ENCODE data around the gene EEF1A1. TPM values are rescaled to one million over a fixed set of nuclear protein-coding genes. Genes with fewer than 3 reads are reported as not detected.

EEF1A1 gene
- total RNA-seq, 3 donors from 2014 or later: 12,629 to 16,405 (median 13,038) TPM

GRCh38 chr6:73477407-73477806 lies 43.4 kb downstream of the EEF1A1 start:
- TF ChIP-seq CTCF (IDR thresholded peaks at IDR 0.05) (no peak), POLR2AphosphoS5 (IDR thresholded peaks at IDR 0.05) (no peak), POLR2A (IDR thresholded peaks at IDR 0.05) (no peak)
- Histone ChIP-seq H3K9me3 (no peaks in the 10 kb centered on the region), H3K4me3 (no peak overlapping the region), H3K4me1 (no peaks in the 10 kb centered on the region), H3K27ac (no peak overlapping the region), H3K36me3 (no peaks in the 10 kb centered on the region), H3K27me3 (no peaks in the 10 kb centered on the region)
- intact Hi-C loops (cut with DNase I; ENCODE audit: low total_unique reads): no loop called here
- no peak for DNase-seq (ENCODE audit: low spot score in 2 of 2)

GRCh38 chr6:73476723-73477122 lies 44.1 kb downstream of the EEF1A1 start:
- no peak overlapping the region for H3K27ac ChIP-seq
- no peaks in the 10 kb centered on the region for H3K36me3 ChIP-seq
- H3K27me3 ChIP-seq: no peaks in the 10 kb centered on the region
- intact Hi-C loops (cut with DNase I; ENCODE audit: low total_unique reads): no loop called here
- H3K4me1 ChIP-seq: no peaks in the 10 kb centered on the region
- H3K9me3 ChIP-seq: no peaks in the 10 kb centered on the region
- DNase-seq (ENCODE audit: low spot score in 2 of 2): no peak
- no peak overlapping the region for H3K4me3 ChIP-seq
- TF ChIP-seq POLR2AphosphoS5 (IDR thresholded peaks at IDR 0.05) (no peak), POLR2A (IDR thresholded peaks at IDR 0.05) (no peak), CTCF (IDR thresholded peaks at IDR 0.05) (no peak)

GRCh38 chr6:73471686-73472290 lies 49.0 kb downstream of the EEF1A1 start:
- no peaks in the 10 kb centered on the region for H3K4me1 ChIP-seq
- no peaks in the 10 kb centered on the region for H3K9me3 ChIP-seq
- DNase-seq (ENCODE audit: low spot score in 2 of 2): no peak
- no peaks in the 10 kb centered on the region for H3K36me3 ChIP-seq
- H3K27me3 ChIP-seq: no peaks in the 10 kb centered on the region
- no peak overlapping the region for H3K4me3 ChIP-seq
- TF ChIP-seq POLR2AphosphoS5 (IDR thresholded peaks at IDR 0.05) (no peak), POLR2A (IDR thresholded peaks at IDR 0.05) (no peak), CTCF (IDR thresholded peaks at IDR 0.05) (no peak)
- intact Hi-C loops (cut with DNase I; ENCODE audit: low total_unique reads): no loop called here
- H3K27ac ChIP-seq: no peak overlapping the region

Other genes with a start within 250 kb of the EEF1A1 start
- gene DPPA5, start 166.8 kb downstream of the EEF1A1 start, total RNA-seq: not detected
- gene KHDC3L, start 158.4 kb downstream of the EEF1A1 start, total RNA-seq: not detected
- under 1 TPM in 1 of 3 donors, not detected in 2; 0.33 TPM for gene OOEP, start 151.1 kb downstream of the EEF1A1 start, total RNA-seq
- 1 to 10 TPM; 1.5 to 5.9 (median 5.0) TPM for gene DDX43, start 126.2 kb downstream of the EEF1A1 start, total RNA-seq
- gene CGAS, start 68.7 kb downstream of the EEF1A1 start, total RNA-seq: 1 to 10 TPM; 3.7 to 5.9 (median 3.7) TPM
- gene MTO1, start 59.3 kb downstream of the EEF1A1 start, total RNA-seq: 10 to 100 TPM; 17.4 to 40.8 (median 34.4) TPM
- gene SLC17A5, start 133.0 kb upstream of the EEF1A1 start, total RNA-seq: 10 to 100 TPM; 28.8 to 35.1 (median 35.0) TPM
- gene CD109, start 175.2 kb upstream of the EEF1A1 start, total RNA-seq: 10 to 100 TPM; 10.2 to 16.8 (median 13.3) TPM

Data from breast epithelium (tissue), 4 donors.